IPS-11a (cell line): ENCODE measurements around the gene TGM4.
"Not testable (repeated sequence)": the region's sequence is repeated elsewhere in the genome, so short reads cannot be mapped to it uniquely, and the experiment has no call there.

Source experiments
- H3K4me3 ChIP-seq: one replicate; pipeline ENCODE4 v1.5.1; 2013; ENCODE audit warnings: low read depth, low read length, control low read depth

TGM4 gene

DNA sequence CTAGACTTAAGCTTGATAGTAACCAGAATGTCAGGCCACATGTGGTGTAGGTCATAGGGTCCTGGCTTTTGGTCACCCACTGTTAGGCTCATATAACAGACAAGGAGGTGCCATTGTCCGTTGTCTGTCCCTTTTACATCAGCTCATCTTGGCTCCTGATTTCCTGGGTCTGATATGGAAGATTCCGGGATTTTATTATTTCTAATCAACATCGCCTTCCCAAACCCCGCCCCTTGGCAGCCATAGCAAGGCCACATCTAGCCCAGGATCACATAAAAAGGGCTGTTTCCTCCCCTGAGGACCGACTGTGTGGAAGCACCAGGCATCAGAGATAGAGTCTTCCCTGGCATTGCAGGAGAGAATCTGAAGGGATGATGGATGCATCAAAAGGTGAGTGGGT lies at the start of gene TGM4:
Gene TGM4 (plus strand): TSS at position 301 of the 400 bp plus-strand sequence. CDS start 71 bp downstream, at position 372.
- no peak within 1 kb of the TSS for H3K4me3 ChIP-seq

DNA sequence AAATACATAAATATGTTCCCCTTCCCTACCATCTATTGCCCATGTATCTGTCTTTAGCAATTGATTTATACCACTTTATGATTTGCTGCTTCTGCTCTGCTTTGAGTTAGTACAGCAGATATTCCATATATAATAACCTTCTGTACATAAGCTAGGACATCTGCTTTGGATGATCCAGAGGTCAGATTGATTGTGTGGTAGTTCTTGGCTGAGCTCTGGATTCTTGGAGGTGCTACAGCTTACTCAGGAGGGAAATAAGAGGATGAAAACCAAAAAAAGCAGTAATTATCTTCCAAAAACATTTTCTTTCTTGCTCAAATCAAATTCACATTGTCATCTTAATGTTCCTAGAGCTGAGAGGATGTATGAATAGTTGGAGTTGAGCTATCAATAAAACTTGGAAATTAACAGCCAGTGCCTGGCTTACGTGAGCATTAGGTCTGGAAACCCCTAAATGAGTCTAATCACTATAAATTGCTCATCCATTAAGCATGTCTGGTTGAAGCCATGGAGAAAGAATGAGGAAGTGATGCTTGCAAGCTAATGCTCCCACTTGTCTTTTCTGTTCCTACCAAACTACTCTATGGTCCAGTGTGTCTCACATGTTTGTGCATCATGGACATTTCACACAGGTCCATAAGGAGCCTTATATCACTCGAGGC lies 49.0 kb upstream of the TGM4 start:
- H3K4me3 ChIP-seq, result no peak overlapping the region

DNA sequence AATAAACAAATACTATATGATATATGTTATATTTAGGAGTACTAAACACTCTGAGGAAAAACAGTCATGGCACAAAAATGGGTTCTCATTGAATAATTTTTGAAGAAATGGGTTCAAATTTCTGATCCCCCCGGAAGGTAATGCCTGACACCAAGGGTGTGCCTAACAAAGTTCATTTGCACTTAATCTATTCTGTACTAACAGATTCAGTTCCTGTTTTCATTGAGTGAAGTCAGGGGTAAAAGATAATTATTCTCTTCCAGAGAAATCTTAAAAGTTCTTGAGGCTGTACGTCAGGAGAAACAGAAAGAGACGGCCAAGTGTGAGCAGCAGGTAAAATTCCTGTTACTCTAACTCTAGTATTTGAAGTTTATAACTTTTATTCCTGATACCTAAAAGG lies 47.2 kb upstream of the TGM4 start:
- no peak overlapping the region for H3K4me3 ChIP-seq

DNA sequence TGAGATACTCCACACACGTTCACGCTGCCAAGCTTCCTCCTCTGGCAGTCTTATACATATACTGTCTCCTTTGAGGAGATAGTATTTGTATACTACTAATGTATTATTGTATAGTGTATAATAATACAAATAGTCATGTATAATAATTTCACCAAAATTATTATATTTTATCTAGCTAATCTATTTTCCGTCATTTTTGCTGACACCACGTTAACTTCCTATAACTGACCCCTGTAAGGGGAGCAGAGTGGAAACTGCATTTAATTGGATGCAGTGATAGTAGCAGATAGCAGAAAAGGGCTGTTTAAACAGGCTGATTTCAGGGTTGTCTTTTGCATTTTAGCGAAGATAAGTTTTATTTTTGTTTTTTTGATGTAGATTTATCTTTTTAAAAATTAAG lies 43.2 kb upstream of the TGM4 start:
- H3K4me3 ChIP-seq, result no peak overlapping the region

GRCh38 chr3:44832032-44832431 lies 42.4 kb upstream of the TGM4 start:
- H3K4me3 ChIP-seq, result no peak overlapping the region

DNA sequence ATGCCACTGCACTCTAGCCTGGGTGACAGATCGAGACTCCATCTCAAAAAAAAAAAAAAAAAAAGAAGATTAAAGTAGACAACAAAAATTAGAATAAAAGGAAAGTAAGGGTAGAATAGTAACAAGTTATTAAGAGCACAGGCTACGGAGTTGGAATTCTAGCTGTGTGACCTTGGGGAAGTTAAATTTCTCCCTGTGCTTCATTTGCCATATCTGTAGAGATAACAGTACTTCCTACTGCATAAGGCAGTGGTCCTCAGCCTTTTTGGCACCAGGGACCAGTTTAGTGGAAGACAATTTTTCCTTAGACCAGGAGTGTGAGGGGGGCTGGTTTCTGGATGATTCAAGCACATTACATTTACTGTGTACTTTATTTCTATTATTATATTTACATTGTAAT lies 41.4 kb upstream of the TGM4 start:
- H3K4me3 ChIP-seq, result no peak overlapping the region

- H3K4me3 ChIP-seq, result no peak overlapping the region
Observed at GRCh38 chr3:44833394-44833793, 41.0 kb upstream of the TGM4 start.

DNA sequence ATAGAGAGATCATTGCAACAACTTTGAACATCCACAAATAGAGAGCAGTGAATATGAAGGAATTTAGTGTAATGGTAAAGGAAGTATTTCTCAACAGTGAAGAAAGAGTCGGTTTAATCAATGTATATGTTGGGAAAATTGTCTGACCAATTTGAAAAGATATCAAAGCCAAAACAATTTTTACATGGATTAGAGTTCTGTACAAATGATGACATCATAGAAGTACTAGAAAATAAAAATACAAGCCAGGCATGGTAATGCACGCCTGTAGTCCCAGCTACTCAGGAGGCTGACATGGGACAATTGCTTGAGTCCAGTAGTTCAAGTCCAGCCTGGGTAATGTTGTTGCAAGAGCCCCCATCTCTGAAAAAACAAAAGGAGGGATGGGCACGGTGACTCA lies 38.7 kb upstream of the TGM4 start:
- no peak overlapping the region for H3K4me3 ChIP-seq

DNA sequence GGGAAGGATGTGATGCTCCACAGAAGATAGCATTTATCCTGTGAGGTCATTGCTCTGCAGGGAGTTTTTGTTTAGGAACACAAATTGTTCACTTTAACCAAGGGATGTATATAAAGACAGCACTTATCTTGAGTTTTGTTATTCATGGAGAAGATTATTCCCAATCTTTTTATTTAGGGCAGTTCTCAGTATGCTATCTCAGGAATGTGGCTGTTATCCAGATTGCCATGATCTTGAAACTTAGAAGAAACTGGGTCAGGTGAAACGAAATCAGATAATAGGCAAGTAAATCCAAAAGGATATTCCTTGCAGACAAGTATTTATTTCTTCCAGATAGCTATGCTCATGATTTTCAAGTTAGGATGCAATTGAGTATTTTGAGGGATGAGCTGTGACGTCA lies 32.0 kb upstream of the TGM4 start:
- H3K4me3 ChIP-seq, result no peak overlapping the region

- no peak overlapping the region for H3K4me3 ChIP-seq
Observed at GRCh38 chr3:44845528-44846520, 28.6 kb upstream of the TGM4 start.

- no peak overlapping the region for H3K4me3 ChIP-seq
Observed at GRCh38 chr3:44848634-44849033, 25.8 kb upstream of the TGM4 start.

DNA sequence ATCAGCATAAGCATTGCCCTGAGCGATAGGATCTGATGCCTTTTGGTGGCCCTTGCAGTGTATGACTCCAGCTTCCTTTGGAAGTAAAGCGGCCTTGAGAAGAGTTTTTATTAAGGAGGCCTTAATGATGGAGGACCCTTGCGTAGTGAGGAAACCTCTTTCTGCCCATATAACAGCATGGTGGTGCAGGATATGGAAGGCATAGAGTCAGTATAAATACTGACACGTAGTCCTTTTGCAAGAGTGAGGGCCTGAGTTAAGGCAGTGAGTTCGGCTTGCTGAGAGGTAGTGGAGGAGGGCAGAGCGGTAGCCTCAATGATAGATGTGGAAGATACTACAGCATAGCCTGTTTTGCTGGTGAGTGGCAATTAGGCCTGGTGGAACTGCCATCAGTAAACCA lies 17.7 kb upstream of the TGM4 start:
- not testable (repeated sequence) for H3K4me3 ChIP-seq

DNA sequence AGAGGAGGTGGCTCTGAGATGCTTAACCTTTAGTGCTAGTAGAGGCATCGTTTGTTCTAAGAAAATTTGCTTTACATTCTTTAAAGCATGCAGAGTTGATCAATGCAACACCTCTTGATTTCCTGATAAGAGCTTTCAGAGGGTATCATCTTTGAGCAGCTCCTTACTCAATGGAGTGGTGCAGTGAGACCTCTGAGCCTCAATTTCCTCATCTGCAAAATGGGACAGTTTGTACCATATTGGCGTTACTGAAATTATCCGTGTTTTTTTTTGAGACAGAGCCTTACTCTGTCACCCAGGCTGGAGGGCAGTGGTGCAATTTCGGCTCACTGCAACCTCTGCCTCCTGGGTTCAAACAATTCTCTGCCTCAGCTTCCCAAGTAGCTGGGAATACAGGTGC lies 14.3 kb upstream of the TGM4 start:
- H3K4me3 ChIP-seq, result no peak overlapping the region

DNA sequence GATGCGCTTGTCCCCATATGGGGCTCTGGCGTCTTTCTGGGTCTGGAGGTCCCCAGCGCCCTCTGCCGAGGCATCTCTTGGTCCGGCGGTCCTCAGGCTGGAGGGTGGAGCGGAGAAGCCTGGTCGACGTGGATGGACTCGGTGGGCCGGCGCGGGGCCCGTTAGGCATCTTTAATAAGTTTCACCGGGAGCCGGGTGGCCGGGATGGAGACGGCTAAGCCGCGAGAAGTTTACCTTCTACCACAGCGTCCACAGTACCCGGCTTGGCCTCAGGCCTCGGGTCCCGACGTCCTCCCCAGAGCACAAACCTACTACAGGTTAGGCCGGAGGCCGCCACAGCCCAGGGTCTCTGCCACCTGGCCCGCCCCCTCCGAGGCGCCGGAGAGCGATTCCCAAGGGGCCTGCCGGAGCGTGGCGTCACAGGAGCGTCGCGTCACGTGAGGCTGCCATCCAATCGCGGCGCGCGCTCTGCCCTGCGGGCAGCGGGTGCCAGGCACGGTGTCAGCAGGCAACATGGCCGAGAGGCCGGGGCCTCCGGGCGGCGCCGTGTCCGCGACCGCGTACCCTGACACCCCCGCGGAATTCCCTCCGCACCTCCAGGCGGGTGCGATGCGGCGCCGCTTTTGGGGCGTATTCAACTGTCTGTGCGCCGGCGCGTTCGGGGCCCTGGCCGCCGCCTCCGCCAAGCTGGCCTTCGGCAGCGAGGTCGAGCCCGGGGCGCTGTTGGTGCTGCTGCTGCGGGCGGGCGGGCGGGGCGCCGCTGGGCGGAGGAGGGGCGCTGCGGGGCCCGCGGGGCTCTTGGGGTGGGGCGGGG lies 12.8 kb upstream of the TGM4 start, which contains the start of gene TMEM42:
Gene TMEM42 (plus strand): TSS at position 501 of the 814 bp plus-strand sequence. CDS start 13 bp downstream, at position 514.
- peak within 1 kb of the TSS; percentile 65 for H3K4me3 ChIP-seq

GRCh38 chr3:44862226-44862637 lies 12.2 kb upstream of the TGM4 start:
- H3K4me3 ChIP-seq, result peak overlapping the region; percentile 61

- no peak overlapping the region for H3K4me3 ChIP-seq
Observed at GRCh38 chr3:44865272-44866035, 9.0 kb upstream of the TGM4 start.

- H3K4me3 ChIP-seq, result no peak overlapping the region
Observed at GRCh38 chr3:44867421-44868111, 6.8 kb upstream of the TGM4 start.

GRCh38 chr3:44870375-44871061 lies 3.9 kb upstream of the TGM4 start:
- no peak overlapping the region for H3K4me3 ChIP-seq

- H3K4me3 ChIP-seq, result no peak overlapping the region
Observed at GRCh38 chr3:44875596-44875995, 1.2 kb downstream of the TGM4 start.
